Measurements from ENCODE around the gene TSPAN18. TPM values are rescaled to one million over a fixed set of nuclear protein-coding genes. Genes with fewer than 3 reads are reported as not detected.

TSPAN18 gene
- total RNA-seq, 1 experiment from 2014 or later: 18.3 TPM

DNA sequence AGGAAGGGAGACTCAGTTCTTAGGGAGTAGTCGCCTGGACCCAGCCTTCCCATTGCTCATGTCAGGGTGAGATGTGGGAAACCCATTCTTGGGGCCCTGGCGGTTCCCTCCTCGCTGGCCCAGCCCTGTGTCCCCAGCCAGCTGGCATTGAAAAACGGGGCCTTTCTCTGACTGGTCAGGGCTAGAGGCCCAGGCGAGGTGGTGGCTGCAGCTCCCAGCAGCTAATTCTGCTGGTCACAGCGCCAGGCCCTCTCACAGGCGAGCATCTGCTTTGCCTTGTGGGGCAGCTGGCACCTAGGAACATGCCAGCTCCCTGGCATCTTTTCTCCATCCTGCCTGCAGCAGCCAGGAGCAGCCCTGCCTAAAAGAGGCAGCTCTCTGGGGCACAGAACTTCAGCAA, 20.1 kb downstream of the TSPAN18 start:
- Histone ChIP-seq H3K4me3 (replicated peaks in 1 of 2; ENCODE audit: low read depth in 1 of 2, low read length in 2 of 2) (no peak overlapping the region), H3K27ac (ENCODE audit: low read depth, low read length) (no peak overlapping the region), H3K27me3 (ENCODE audit: insufficient read depth, low read length) (no peaks in the 10 kb centered on the region), H3K4me1 (ENCODE audit: control insufficient read depth in 1 of 2, insufficient read depth in 2 of 2, low read length in 2 of 2) (no peaks in the 10 kb centered on the region), H3K36me3 (ENCODE audit: control insufficient read depth in 1 of 2, insufficient read depth in 2 of 2, low read length in 2 of 2) (no peaks in the 10 kb centered on the region), H3K9me3 (ENCODE audit: control insufficient read depth in 1 of 2, insufficient read depth in 1 of 2, low read depth in 1 of 2, low read length in 2 of 2) (no peaks in the 10 kb centered on the region), H3K79me2 (ENCODE audit: insufficient read depth, low read length) (no peaks in the 10 kb centered on the region), H4K20me1 (ENCODE audit: insufficient read depth) (no peaks in the 10 kb centered on the region), H3K9me2 (ENCODE audit: insufficient read depth) (no peaks in the 10 kb centered on the region), H3K4me2 (ENCODE audit: low read length) (no peak overlapping the region), H3K9ac (ENCODE audit: low read length) (no peak overlapping the region), H2AFZ (ENCODE audit: low read depth, low read length, poor library complexity, severe bottlenecking) (no peak overlapping the region)
- ChIA-PET POLR2A (no interaction called here), RAD21 (ENCODE audit: low non-redundant PET in 1 of 2, low total read pairs in 2 of 2, uncharacterized antibody in 2 of 2, unreplicated experiment in 2 of 2) (interaction anchor here in 1 of 2 experiments (0.6 kb wide), 1 partner anchor 26 kb away, joined by 3 read pairs; no protein-coding TSS in a partner anchor), CTCF (no interaction called here)
- ATAC-seq: no peak
- TF ChIP-seq POLR2A (IDR thresholded peaks at IDR 0.05; ENCODE audit: borderline replicate concordance, extremely low read depth, insufficient read depth, insufficient read length) (no peak), SP1 (IDR thresholded peaks at IDR 0.05; ENCODE audit: low read depth) (no peak), YY1 (IDR thresholded peaks at IDR 0.05; ENCODE audit: extremely low read depth, insufficient replicate concordance, low read depth, low read length) (no peak), SIN3A (IDR thresholded peaks at IDR 0.05; ENCODE audit: low read depth) (no peak), EZH2phosphoT487 (IDR thresholded peaks at IDR 0.05; ENCODE audit: borderline replicate concordance) (no peak), JUND (IDR thresholded peaks at IDR 0.05) (no peak), SRF (IDR thresholded peaks at IDR 0.05; ENCODE audit: low read depth) (no peak), EZH2 (IDR thresholded peaks at IDR 0.05) (no peak), EGR1 (IDR thresholded peaks at IDR 0.05; ENCODE audit: low read depth) (no peak)
- TF ChIP-seq, protein P1, sequence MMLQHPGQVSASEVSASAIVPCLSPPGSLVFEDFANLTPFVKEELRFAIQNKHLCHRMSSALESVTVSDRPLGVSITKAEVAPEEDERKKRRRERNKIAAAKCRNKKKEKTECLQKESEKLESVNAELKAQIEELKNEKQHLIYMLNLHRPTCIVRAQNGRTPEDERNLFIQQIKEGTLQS (IDR thresholded peaks at IDR 0.05): no peak
- intact Hi-C loops (cut with micrococcal nuclease): no loop called here
- DNase-seq (ENCODE audit: low read depth, low spot score): no peak
- no TSS peak for BruUV-seq (replicated peaks)

DNA sequence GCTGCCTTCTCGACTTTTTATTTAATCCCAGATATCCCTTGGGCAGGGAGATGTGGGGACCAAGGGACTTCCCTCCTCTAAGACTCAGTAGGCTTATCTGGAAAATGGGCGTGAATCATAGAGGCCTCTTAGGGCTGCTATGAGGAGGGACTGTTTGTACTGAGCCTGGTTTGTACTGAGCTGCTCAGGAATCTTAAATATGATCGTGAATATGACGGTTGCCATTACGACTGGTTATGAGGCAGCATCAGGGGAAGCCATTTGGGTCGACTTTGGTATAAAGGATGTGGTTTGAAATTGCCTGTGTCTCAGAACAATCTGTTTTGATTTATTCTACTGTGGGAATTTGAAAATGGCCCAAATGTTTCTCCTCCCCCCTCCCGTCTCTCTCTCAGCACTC, 20.6 kb downstream of the TSPAN18 start:
- H3K9me3 ChIP-seq (ENCODE audit: control insufficient read depth in 1 of 2, insufficient read depth in 1 of 2, low read depth in 1 of 2, low read length in 2 of 2): no peaks in the 10 kb centered on the region
- H3K79me2 ChIP-seq (ENCODE audit: insufficient read depth, low read length): no peaks in the 10 kb centered on the region
- H3K4me1 ChIP-seq (ENCODE audit: control insufficient read depth in 1 of 2, insufficient read depth in 2 of 2, low read length in 2 of 2): no peaks in the 10 kb centered on the region
- H3K4me3 ChIP-seq (replicated peaks in 1 of 2; ENCODE audit: low read depth in 1 of 2, low read length in 2 of 2): no peak overlapping the region
- H3K4me2 ChIP-seq (ENCODE audit: low read length): no peak overlapping the region
- DNase-seq (ENCODE audit: low read depth, low spot score) (no peak), ATAC-seq (no peak)
- no peaks in the 10 kb centered on the region for H4K20me1 ChIP-seq (ENCODE audit: insufficient read depth)
- RAD21 ChIA-PET (ENCODE audit: low non-redundant PET in 1 of 2, low total read pairs in 2 of 2, uncharacterized antibody in 2 of 2, unreplicated experiment in 2 of 2): interaction anchor here in 1 of 2 experiments (0.6 kb wide), 1 partner anchor 26 kb away, joined by 3 read pairs; no protein-coding TSS in a partner anchor
- H3K27me3 ChIP-seq (ENCODE audit: insufficient read depth, low read length): no peaks in the 10 kb centered on the region
- BruUV-seq (replicated peaks): no TSS peak
- intact Hi-C loops (cut with micrococcal nuclease): no loop called here
- no peaks in the 10 kb centered on the region for H3K9me2 ChIP-seq (ENCODE audit: insufficient read depth)
- H2AFZ ChIP-seq (ENCODE audit: low read depth, low read length, poor library complexity, severe bottlenecking): no peak overlapping the region
- no peak overlapping the region for H3K27ac ChIP-seq (ENCODE audit: low read depth, low read length)
- no peaks in the 10 kb centered on the region for H3K36me3 ChIP-seq (ENCODE audit: control insufficient read depth in 1 of 2, insufficient read depth in 2 of 2, low read length in 2 of 2)
- H3K9ac ChIP-seq (ENCODE audit: low read length): no peak overlapping the region
- POLR2A ChIA-PET: no interaction called here
- CTCF ChIA-PET: no interaction called here
- TF ChIP-seq, protein P2, sequence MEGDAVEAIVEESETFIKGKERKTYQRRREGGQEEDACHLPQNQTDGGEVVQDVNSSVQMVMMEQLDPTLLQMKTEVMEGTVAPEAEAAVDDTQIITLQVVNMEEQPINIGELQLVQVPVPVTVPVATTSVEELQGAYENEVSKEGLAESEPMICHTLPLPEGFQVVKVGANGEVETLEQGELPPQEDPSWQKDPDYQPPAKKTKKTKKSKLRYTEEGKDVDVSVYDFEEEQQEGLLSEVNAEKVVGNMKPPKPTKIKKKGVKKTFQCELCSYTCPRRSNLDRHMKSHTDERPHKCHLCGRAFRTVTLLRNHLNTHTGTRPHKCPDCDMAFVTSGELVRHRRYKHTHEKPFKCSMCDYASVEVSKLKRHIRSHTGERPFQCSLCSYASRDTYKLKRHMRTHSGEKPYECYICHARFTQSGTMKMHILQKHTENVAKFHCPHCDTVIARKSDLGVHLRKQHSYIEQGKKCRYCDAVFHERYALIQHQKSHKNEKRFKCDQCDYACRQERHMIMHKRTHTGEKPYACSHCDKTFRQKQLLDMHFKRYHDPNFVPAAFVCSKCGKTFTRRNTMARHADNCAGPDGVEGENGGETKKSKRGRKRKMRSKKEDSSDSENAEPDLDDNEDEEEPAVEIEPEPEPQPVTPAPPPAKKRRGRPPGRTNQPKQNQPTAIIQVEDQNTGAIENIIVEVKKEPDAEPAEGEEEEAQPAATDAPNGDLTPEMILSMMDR (IDR thresholded peaks at IDR 0.05 in 2 of 3, conservative IDR thresholded peaks at IDR 0.05 in 1 of 3; ENCODE audit: borderline replicate concordance in 1 of 3, insufficient read depth in 1 of 3, low read depth in 2 of 3, low read length in 2 of 3): no peak
- TF ChIP-seq EZH2 (IDR thresholded peaks at IDR 0.05) (no peak), RAD21 (IDR thresholded peaks at IDR 0.05; ENCODE audit: low read depth) (no peak), POLR2A (IDR thresholded peaks at IDR 0.05; ENCODE audit: borderline replicate concordance, extremely low read depth, insufficient read depth, insufficient read length) (no peak), YY1 (IDR thresholded peaks at IDR 0.05; ENCODE audit: extremely low read depth, insufficient replicate concordance, low read depth, low read length) (no peak), SIN3A (IDR thresholded peaks at IDR 0.05; ENCODE audit: low read depth) (no peak), ELF1 (IDR thresholded peaks at IDR 0.05; ENCODE audit: borderline replicate concordance, low read depth) (no peak), SRF (IDR thresholded peaks at IDR 0.05; ENCODE audit: low read depth) (no peak), EGR1 (IDR thresholded peaks at IDR 0.05; ENCODE audit: low read depth) (no peak), ZNF274 (IDR thresholded peaks at IDR 0.05; ENCODE audit: low read depth, low read length) (no peak)
- TF ChIP-seq, protein P1 (IDR thresholded peaks at IDR 0.05): no peak
- TF ChIP-seq, protein P3, sequence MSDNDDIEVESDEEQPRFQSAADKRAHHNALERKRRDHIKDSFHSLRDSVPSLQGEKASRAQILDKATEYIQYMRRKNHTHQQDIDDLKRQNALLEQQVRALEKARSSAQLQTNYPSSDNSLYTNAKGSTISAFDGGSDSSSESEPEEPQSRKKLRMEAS (IDR thresholded peaks at IDR 0.05): no peak
- TF ChIP-seq, protein P4, sequence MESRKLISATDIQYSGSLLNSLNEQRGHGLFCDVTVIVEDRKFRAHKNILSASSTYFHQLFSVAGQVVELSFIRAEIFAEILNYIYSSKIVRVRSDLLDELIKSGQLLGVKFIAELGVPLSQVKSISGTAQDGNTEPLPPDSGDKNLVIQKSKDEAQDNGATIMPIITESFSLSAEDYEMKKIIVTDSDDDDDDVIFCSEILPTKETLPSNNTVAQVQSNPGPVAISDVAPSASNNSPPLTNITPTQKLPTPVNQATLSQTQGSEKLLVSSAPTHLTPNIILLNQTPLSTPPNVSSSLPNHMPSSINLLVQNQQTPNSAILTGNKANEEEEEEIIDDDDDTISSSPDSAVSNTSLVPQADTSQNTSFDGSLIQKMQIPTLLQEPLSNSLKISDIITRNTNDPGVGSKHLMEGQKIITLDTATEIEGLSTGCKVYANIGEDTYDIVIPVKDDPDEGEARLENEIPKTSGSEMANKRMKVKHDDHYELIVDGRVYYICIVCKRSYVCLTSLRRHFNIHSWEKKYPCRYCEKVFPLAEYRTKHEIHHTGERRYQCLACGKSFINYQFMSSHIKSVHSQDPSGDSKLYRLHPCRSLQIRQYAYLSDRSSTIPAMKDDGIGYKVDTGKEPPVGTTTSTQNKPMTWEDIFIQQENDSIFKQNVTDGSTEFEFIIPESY (IDR thresholded peaks at IDR 0.05; ENCODE audit: extremely low read depth, insufficient replicate concordance, low read length): no peak

All from HCT116 (cell line).